HepG2 (cell line): ENCODE measurements around the gene ABCC10. TPM values are rescaled to one million over a fixed set of nuclear protein-coding genes. Genes with fewer than 3 reads are reported as not detected.

Source experiments
- CREM ChIP-seq, 2 experiments: sonication (generic) in 1 of 2; formaldehyde crosslinking in 1 of 2; IDR thresholded peaks; 2 replicates each; pipeline versions ENCODE4 v1.4.0 to v1.6.1; 2016 to 2020; ENCODE audit warnings: antibody characterized with exemption in 1 of 2, mild to moderate bottlenecking in 1 of 2, missing genetic modification reagents in 1 of 2
- FLYWCH1 ChIP-seq: sonication (generic); formaldehyde crosslinking; IDR thresholded peaks from 2 replicates; pipeline ENCODE4 v1.8.1; 2023; ENCODE audit warnings: mild to moderate bottlenecking, missing genetic modification reagents
- HDAC2 ChIP-seq: sonication (generic); formaldehyde crosslinking; IDR thresholded peaks from 2 replicates; pipeline ENCODE4 v1.4.0; 2020; ENCODE audit warnings: missing genetic modification reagents
- HMGA1 ChIP-seq: sonication (generic); formaldehyde crosslinking; conservative IDR thresholded peaks from 2 replicates; pipeline ENCODE4 v1.4.0; 2020; ENCODE audit warnings: missing genetic modification reagents
- NBN ChIP-seq: fragments of 450-650 bp; conservative IDR thresholded peaks from 2 replicates; pipeline ENCODE4 v1.6.1; 2017
- RXRB ChIP-seq: IDR thresholded peaks from 2 replicates; pipeline ENCODE4 v1.6.1; 2016; ENCODE audit warnings: borderline replicate concordance, missing genetic modification reagents, missing compliant biosample characterization
- SALL1 ChIP-seq: sonication (generic); formaldehyde crosslinking; IDR thresholded peaks from 2 replicates; pipeline ENCODE4 v1.8.0; 2022; ENCODE audit warnings: mild to moderate bottlenecking, missing genetic modification reagents
- SOX6 ChIP-seq, 2 experiments: fragments of 450-650 bp in 1 of 2; sonication (generic) in 1 of 2; formaldehyde crosslinking in 1 of 2; IDR thresholded peaks; 2 replicates each; pipeline versions ENCODE4 v1.4.0 to v1.6.1; 2017 to 2020; ENCODE audit warnings: antibody characterized with exemption in 1 of 2, mild to moderate bottlenecking in 1 of 2, missing genetic modification reagents in 1 of 2
- THRA ChIP-seq: sonication (generic); formaldehyde crosslinking; IDR thresholded peaks from 2 replicates; pipeline ENCODE4 v1.4.0; 2020; ENCODE audit warnings: missing genetic modification reagents, borderline replicate concordance
- ZBTB20 ChIP-seq: sonication (generic); formaldehyde crosslinking; IDR thresholded peaks from 2 replicates; pipeline ENCODE4 v1.8.1; 2023; ENCODE audit warnings: missing genetic modification reagents, low read depth, mild to moderate bottlenecking, borderline replicate concordance
- ZNF136 ChIP-seq: sonication (generic); formaldehyde crosslinking; IDR thresholded peaks from 2 replicates; pipeline ENCODE4 v1.8.1; 2022; ENCODE audit warnings: low read depth, mild to moderate bottlenecking, moderate library complexity, missing genetic modification reagents
- ZNF205 ChIP-seq: IDR thresholded peaks from 2 replicates; pipeline ENCODE4 v1.6.1; 2018; ENCODE audit warnings: missing biosample characterization, missing genetic modification reagents
- ZNF503 ChIP-seq: sonication (generic); formaldehyde crosslinking; IDR thresholded peaks from 2 replicates; pipeline ENCODE4 v1.4.0; 2020; ENCODE audit warnings: missing genetic modification reagents
- ZNF572 ChIP-seq: sonication (generic); formaldehyde crosslinking; IDR thresholded peaks from 2 replicates; pipeline ENCODE4 v1.5.1; 2020; ENCODE audit warnings: mild to moderate bottlenecking, missing genetic modification reagents
- ZNF614 ChIP-seq: IDR thresholded peaks from 2 replicates; pipeline ENCODE4 v1.6.1; 2018; ENCODE audit warnings: missing biosample characterization, missing genetic modification reagents, inconsistent platforms, borderline replicate concordance
- ZNF616 ChIP-seq: sonication (generic); formaldehyde crosslinking; IDR thresholded peaks from 2 replicates; pipeline ENCODE4 v1.5.0; 2020; ENCODE audit warnings: low read depth, mild to moderate bottlenecking, missing genetic modification reagents
- ZNF674 ChIP-seq: sonication (generic); formaldehyde crosslinking; IDR thresholded peaks from 2 replicates; pipeline ENCODE4 v1.5.0; 2020; ENCODE audit warnings: low read depth, mild to moderate bottlenecking, missing genetic modification reagents
- ZXDC ChIP-seq: sonication (generic); formaldehyde crosslinking; IDR thresholded peaks from 2 replicates; pipeline ENCODE4 v1.5.0; 2020; ENCODE audit warnings: mild to moderate bottlenecking, missing genetic modification reagents
- polyA plus RNA-seq, 8 experiments: library from polyadenylated mRNA; depleted of rRNA in 3 of 8; stranded (reverse) in 7 of 8; unstranded in 1 of 8; fragments of >200 nt; fragmentation: Illumina TruSeq in 4 of 8; extraction: Trizol in 4 of 8; gene quantifications; 2 replicates each; pipeline versions ENCODE4 v1.2.1 to v1.2.3, GENCODE V29; 2011 to 2016; ENCODE audit warnings: low read depth in 4 of 8, missing spikeins in 1 of 8, mixed read lengths in 1 of 8; ENCODE audit not compliant: insufficient read depth in 1 of 8
- total RNA-seq, 5 experiments: library from RNA; depleted of rRNA; stranded (reverse); fragments of >200 nt; fragmentation: Illumina TruSeq; extraction: Trizol; gene quantifications; 2 replicates each; pipeline ENCODE4 v1.2.3, GENCODE V29; 2016; ENCODE audit warnings: low read depth in 1 of 5
- TF ChIP-seq, protein P1 (sequence below): sonication (generic); formaldehyde crosslinking; IDR thresholded peaks from 2 replicates; pipeline ENCODE4 v1.4.0; 2020; ENCODE audit warnings: missing genetic modification reagents

Gene ABCC10
- total and polyA plus RNA-seq, 2 of the 13 experiments (the other 11 are each of a cell fraction or from before 2014, with no cell fraction given) = 16.0 to 24.3 TPM

DNA sequence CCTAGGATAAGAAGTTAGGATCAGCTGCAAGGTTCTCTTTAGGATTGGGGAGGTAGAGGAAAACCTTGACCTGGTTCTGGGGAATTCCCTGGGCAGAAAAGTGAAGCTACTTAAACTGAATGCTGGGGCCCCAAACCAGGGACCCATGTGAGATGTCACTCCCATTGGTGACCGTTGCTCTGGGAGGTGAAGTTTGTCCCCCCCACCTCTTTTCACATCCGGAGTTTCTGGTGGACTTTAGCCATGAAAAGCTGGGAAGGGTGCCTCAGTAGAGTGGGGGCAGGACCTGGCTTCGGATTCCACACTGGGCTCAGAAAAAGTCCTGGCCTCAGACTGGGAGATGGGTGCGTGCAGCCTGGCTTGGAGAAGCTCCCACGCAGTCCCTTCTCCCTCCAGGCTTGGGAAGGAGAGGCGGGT, 63.2 kb downstream of the ABCC10 start (continued):
- TF ChIP-seq, protein P1, sequence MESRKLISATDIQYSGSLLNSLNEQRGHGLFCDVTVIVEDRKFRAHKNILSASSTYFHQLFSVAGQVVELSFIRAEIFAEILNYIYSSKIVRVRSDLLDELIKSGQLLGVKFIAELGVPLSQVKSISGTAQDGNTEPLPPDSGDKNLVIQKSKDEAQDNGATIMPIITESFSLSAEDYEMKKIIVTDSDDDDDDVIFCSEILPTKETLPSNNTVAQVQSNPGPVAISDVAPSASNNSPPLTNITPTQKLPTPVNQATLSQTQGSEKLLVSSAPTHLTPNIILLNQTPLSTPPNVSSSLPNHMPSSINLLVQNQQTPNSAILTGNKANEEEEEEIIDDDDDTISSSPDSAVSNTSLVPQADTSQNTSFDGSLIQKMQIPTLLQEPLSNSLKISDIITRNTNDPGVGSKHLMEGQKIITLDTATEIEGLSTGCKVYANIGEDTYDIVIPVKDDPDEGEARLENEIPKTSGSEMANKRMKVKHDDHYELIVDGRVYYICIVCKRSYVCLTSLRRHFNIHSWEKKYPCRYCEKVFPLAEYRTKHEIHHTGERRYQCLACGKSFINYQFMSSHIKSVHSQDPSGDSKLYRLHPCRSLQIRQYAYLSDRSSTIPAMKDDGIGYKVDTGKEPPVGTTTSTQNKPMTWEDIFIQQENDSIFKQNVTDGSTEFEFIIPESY (CRISPR knock-in tag) = no peak
- no peak for TF ChIP-seq HMGA1 (CRISPR knock-in tag)
- peak; percentile 58; the same call in 1 of the 2 replicates for TF ChIP-seq FLYWCH1 (CRISPR knock-in tag)
- peak; percentile 89; the same call in 1 of the 2 replicates for TF ChIP-seq HDAC2 (CRISPR knock-in tag)
- TF ChIP-seq ZXDC = no peak
- TF ChIP-seq ZNF503 (CRISPR knock-in tag) = peak; percentile 90; the same call in 1 of the 2 replicates
- TF ChIP-seq ZNF205 (CRISPR knock-in tag) = no peak
- peak; percentile 89 for TF ChIP-seq RXRB
- no peak for TF ChIP-seq ZNF674 (CRISPR knock-in tag)
- TF ChIP-seq SALL1 (CRISPR knock-in tag) = peak; percentile 97
- no peak for TF ChIP-seq SOX6 (IDR thresholded peaks at IDR 0.05)
- TF ChIP-seq SOX6 (CRISPR knock-in tag; IDR thresholded peaks at IDR 0.05) = no peak
- TF ChIP-seq ZNF136 (CRISPR knock-in tag) = no peak
- TF ChIP-seq ZNF614 (CRISPR knock-in tag) = 0 out of 2 replicates have a peak, but pooled peaks have one; percentile 85
- TF ChIP-seq THRA (CRISPR knock-in tag) = peak; percentile 63
- no peak for TF ChIP-seq ZNF616 (CRISPR knock-in tag)
- TF ChIP-seq ZBTB20 (CRISPR knock-in tag) = no peak
- TF ChIP-seq NBN = no peak
- TF ChIP-seq ZNF572 (CRISPR knock-in tag) = no peak
- peak; percentile 83 for TF ChIP-seq CREM (IDR thresholded peaks at IDR 0.05)
- no peak for TF ChIP-seq CREM (CRISPR knock-in tag; IDR thresholded peaks at IDR 0.05)
